AG09319 (cell line): ENCODE results near the gene PARD6B.

ENCODE experiments used
- DNase-seq: peaks from one replicate; pipeline ENCODE4 v3.0.0-alpha.2; 2010; ENCODE audit warnings: low read depth; ENCODE audit errors: extremely low read depth
- TF ChIP-seq, protein P1 (sequence below): IDR thresholded peaks from 2 replicates; pipeline ENCODE4 v1.5.1; 2011; ENCODE audit warnings: low read depth, mild to moderate bottlenecking, inconsistent platforms, low read length, moderate library complexity

Gene PARD6B

DNA sequence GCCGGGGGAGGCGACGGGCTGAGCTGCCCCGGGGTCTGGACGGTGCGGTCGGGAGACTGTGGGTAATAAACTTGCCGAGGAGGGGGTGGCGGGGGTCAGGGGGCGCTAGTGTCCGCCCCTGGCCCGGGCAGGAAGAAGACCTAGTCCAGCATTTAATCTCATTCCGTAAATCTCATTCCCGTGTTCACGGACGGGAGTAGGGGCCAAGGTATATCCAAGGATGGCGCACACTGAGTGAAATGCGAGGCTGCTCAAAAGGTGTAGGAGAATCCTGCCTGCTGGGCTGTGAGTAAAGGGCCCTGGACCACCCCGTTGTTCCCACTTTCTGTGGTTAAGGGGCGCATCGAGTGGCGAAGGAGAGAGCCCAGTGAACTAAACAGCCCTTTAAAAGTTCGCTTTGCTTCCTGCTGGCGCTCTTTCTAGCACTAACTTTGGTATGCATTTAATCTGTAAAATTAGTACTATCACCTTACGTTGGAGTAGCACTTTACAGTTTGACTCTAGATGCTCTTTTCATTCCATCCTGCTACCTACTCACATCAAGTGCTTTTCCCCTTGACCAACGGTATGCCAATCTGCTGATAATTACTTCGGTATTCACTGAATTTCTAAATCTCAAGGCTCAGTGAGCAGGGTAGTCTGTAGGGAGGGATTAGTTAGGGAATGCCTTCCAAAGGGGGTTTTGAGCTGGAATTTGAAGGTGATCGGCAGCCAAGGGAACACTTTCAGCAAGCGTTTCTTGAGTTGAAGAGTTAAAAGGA, 730 bp downstream of the PARD6B start:
- TF ChIP-seq, protein P1, sequence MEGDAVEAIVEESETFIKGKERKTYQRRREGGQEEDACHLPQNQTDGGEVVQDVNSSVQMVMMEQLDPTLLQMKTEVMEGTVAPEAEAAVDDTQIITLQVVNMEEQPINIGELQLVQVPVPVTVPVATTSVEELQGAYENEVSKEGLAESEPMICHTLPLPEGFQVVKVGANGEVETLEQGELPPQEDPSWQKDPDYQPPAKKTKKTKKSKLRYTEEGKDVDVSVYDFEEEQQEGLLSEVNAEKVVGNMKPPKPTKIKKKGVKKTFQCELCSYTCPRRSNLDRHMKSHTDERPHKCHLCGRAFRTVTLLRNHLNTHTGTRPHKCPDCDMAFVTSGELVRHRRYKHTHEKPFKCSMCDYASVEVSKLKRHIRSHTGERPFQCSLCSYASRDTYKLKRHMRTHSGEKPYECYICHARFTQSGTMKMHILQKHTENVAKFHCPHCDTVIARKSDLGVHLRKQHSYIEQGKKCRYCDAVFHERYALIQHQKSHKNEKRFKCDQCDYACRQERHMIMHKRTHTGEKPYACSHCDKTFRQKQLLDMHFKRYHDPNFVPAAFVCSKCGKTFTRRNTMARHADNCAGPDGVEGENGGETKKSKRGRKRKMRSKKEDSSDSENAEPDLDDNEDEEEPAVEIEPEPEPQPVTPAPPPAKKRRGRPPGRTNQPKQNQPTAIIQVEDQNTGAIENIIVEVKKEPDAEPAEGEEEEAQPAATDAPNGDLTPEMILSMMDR, result no peak

DNA sequence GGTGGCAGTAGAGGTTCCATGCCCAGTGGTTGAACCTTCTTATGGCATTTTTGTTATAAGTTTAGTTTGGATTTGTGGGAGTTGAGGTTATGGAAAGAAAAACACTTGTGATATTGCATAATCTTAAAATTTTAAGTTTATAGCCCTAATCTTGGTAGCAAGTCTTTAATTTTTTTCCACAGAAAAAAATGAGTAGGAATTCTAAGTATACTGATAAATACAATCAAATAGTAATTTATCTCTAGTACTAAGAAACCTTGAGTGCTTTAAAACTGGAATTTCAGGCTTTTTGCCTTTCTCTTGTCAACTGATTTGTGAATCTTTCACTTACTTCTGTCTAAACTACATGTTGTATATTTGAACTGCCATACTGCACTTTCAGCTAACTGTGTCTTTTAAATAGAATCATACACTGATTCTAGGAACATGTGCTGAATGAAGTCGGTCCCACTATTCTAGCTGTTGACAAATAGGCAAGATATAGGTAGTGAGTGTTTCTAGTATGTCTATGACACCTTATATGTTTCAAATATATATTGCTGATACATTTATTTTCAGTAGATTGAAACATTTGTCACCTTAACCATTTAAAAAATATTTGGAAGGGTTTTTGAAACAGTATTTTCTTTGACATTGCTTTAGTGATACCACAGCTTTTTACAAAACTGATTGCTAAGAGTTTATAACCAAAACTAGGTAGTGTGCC, 2.4 kb downstream of the PARD6B start:
- DNase-seq, result no peak
- TF ChIP-seq, protein P1, result no peak

More for the DNA sequence above, 730 bp downstream of the PARD6B start:
- no peak for DNase-seq

DNA sequence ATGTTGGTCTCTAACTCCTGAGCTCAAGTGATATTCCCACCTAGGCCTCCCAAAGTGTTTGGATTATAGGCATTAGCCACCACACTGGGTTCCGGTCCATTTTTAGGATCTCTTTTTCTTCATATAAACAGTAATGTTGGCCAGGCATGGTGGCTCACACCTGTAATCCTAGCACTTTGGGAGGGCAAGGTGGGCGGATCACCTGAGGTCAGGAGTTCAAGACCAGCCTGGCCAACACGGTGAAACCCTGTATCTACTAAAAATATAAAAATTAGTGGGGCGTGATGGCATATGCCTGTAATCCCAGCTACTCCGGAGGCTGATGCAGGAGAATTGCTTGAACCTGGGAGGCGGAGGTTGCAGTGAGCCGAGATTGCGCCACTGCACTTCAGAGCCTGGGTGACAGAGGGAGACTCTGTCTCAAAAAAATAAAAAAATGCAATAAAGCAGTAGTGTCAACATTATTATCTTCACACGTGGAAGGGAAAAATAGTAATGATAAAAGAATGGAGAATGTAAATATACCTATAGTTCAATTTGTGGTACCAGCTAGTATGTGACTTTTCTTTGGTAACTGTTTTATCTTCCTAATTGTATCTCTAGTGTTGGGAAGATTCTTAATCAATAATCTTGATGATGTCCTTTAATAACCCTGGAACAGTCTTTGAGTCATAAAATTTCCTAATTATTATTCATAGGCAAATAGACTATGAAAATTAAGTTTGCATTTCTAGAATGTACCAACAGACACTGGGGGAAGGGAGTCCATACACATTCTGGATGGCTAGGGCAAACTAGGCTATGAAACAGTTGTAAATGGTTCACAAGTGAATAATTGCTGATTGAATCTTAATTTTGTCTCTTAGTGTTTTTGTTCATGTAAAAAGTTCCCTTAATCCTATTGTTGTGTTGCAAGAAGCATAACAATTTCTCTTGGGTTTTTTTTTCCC, 3.6 kb downstream of the PARD6B start:
- TF ChIP-seq, protein P1, result no peak
- DNase-seq, result no peak

DNA sequence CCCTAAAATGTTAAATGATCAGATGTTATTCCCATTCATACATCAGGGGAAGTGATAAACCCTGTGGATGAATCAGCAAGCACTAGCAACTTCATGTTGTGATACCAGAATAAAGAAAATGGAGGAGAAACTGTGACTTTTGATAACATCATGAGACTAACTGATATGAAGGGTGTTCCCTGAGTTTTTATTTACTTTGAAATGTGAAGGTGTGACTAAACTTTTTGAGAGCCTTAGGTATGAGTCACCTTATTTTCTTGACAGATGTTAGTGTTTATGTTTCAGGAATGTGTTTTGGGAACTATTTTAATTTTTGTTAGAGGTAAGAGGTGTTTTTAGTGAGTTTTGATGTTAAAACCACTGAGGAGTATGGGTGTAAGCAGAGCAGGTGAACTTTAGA, 4.4 kb downstream of the PARD6B start:
- no peak for DNase-seq
- TF ChIP-seq, protein P1, result no peak

DNA sequence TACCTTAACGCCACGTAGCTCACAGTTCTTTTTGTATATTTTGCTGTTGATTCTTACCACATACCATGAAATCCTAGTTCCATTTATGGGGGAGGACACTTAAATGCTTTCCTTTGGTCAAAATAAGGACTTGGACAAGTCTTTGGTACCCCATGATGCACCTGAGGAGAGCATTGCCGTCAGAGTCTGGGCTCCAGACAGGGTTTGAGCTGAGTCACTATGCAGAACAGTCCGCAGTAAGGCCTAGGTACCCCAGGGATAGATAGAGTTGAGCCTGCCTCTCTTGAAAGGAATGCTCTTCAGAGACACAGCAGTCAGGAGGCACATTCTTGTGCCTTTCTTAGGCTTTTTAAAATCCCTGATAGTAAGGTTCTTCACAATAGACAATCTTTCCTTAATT, 6.0 kb downstream of the PARD6B start:
- no peak for DNase-seq
- TF ChIP-seq, protein P1, result no peak

DNA sequence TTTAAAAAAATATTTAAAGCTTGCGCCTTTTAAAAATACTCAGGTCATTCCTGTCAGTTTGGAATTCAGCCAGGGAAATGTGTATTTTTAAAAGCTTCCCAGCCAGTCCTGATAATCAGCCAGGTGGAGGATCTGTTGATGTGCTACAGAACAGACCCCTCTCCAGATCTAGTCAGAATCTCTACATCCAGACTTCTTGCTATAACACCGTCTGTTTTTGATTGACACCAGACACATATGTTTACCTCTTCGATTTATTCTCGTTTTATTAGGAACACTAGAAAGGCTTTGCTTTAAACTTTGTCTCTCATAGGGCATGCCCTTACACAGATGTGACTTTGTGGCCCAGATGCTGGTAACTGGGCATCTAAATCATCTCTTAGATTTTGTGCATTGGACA, 11.7 kb downstream of the PARD6B start:
- TF ChIP-seq, protein P1, result no peak
- no peak for DNase-seq
